ENCODE measurements around the gene MLN.

DNA sequence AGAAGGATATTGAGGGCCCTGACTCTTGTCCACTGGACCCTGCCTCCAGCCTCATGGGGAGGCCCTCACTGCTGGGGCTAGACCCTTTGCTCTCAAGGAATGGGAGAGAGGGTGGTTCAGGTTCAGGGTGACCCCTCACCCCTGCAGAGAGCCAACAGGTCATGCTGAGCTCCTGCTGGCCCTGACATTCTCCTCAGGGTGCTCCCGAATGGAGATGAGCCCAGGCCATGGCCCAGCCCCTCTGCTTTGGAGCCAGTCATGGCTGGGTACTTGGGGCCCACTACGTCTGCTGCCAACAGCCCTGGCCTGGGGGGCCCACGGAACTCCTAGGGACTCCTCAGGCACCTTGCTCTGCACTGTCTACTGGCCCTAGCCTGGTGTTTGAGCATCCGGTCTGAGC, 49.2 kb upstream of the MLN start:
- no peak for TF ChIP-seq POLR2A (IDR thresholded peaks at IDR 0.05)
- TF ChIP-seq, protein P1, sequence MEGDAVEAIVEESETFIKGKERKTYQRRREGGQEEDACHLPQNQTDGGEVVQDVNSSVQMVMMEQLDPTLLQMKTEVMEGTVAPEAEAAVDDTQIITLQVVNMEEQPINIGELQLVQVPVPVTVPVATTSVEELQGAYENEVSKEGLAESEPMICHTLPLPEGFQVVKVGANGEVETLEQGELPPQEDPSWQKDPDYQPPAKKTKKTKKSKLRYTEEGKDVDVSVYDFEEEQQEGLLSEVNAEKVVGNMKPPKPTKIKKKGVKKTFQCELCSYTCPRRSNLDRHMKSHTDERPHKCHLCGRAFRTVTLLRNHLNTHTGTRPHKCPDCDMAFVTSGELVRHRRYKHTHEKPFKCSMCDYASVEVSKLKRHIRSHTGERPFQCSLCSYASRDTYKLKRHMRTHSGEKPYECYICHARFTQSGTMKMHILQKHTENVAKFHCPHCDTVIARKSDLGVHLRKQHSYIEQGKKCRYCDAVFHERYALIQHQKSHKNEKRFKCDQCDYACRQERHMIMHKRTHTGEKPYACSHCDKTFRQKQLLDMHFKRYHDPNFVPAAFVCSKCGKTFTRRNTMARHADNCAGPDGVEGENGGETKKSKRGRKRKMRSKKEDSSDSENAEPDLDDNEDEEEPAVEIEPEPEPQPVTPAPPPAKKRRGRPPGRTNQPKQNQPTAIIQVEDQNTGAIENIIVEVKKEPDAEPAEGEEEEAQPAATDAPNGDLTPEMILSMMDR (IDR thresholded peaks at IDR 0.05), result no peak

Measured in esophagus squamous epithelium (tissue), 4 donors.